ENCODE measurements around the gene MAP3K2. TPM values are rescaled to one million over a fixed set of nuclear protein-coding genes. Genes with fewer than 3 reads are reported as not detected.

MAP3K2 gene
- total RNA-seq, 4 donors from 2014 or later: 33.8 to 46.4 (median 39.4) TPM

- intact Hi-C loops (cut with DNase I; ENCODE audit: low total_unique reads) (no loop called here), in situ Hi-C loops (cut with MboI; ENCODE audit: low sequenced_read_pairs in 4 of 4) (loop anchor here in 1 of 4 donors (25.0 kb wide), 1 partner anchor 315 kb away; no protein-coding TSS in a partner anchor)
- Histone ChIP-seq H3K36me3 (no peaks in the 10 kb centered on the region), H3K27ac (peak overlapping the region in 1 of 4 donors; percentile 44), H3K4me1 (peaks cover 13 to 14% of the 10 kb centered on the region in 2 donors), H3K27me3 (no peaks in the 10 kb centered on the region), H3K9me3 (no peaks in the 10 kb centered on the region), H3K4me3 (no peak overlapping the region)
- no peak for DNase-seq
- ATAC-seq: no peak
- TF ChIP-seq, protein P1, sequence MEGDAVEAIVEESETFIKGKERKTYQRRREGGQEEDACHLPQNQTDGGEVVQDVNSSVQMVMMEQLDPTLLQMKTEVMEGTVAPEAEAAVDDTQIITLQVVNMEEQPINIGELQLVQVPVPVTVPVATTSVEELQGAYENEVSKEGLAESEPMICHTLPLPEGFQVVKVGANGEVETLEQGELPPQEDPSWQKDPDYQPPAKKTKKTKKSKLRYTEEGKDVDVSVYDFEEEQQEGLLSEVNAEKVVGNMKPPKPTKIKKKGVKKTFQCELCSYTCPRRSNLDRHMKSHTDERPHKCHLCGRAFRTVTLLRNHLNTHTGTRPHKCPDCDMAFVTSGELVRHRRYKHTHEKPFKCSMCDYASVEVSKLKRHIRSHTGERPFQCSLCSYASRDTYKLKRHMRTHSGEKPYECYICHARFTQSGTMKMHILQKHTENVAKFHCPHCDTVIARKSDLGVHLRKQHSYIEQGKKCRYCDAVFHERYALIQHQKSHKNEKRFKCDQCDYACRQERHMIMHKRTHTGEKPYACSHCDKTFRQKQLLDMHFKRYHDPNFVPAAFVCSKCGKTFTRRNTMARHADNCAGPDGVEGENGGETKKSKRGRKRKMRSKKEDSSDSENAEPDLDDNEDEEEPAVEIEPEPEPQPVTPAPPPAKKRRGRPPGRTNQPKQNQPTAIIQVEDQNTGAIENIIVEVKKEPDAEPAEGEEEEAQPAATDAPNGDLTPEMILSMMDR (IDR thresholded peaks at IDR 0.05 in 4 of 5, conservative IDR thresholded peaks at IDR 0.05 in 1 of 5): no peak
- no peak for TF ChIP-seq POLR2A (IDR thresholded peaks at IDR 0.05)
These were observed 14.3 kb upstream of the MAP3K2 start for GRCh38 chr2:127401757-127402695.

DNA sequence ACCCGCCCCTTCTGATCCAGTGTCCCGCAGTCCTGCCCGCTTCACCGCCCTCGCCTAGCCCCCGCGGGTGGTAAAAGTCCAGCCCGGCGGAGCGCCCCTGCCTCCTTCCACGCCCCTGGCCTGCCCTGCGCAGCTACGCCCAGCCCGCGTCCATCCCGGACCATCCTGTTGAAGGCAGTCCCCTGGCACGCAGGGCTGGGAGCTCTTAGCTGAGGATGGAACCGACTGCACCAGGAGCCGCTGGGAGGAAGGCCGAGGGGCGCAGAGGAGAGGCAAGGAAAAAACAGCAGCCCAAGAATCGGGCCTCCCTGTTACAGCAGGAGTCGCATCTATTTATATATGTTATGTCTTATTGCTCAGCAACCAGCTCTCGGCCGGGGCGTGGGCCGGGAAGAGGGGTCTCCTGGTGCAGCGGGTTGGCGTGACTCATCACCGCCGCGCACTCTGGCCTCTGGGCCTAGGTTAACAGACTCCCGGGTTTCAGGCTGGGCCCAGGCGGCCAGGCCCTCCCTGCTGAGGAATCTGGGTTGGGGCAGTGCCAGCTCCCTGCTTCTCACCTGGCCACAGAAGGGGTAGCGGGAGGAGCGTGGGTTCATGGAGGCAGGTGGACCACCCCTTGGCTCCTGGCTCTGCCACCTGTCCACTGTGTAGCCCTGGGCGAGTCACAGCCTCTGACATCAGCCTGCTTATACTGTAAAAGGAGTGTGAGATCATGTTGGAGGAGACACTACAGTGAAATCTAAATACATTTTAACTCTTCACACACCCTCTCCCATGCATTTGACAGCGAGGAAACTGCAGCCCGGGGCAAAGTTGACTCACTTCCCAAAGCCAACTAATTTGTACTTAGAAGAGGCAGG lies 13.4 kb upstream of the MAP3K2 start:
- no peak for ATAC-seq
- Histone ChIP-seq H3K4me3 (no peak overlapping the region), H3K9me3 (no peaks in the 10 kb centered on the region), H3K27ac (no peak overlapping the region), H3K27me3 (no peaks in the 10 kb centered on the region), H3K36me3 (no peaks in the 10 kb centered on the region), H3K4me1 (peaks cover 13 to 14% of the 10 kb centered on the region in 2 donors)
- intact Hi-C loops (cut with DNase I; ENCODE audit: low total_unique reads): no loop called here
- in situ Hi-C loops (cut with MboI; ENCODE audit: low sequenced_read_pairs in 4 of 4): loop anchor here in 1 of 4 donors (25.0 kb wide), 1 partner anchor 314 kb away; no protein-coding TSS in a partner anchor
- DNase-seq: no peak
- TF ChIP-seq, protein P1 (IDR thresholded peaks at IDR 0.05 in 4 of 5, conservative IDR thresholded peaks at IDR 0.05 in 1 of 5): no peak
- no peak for TF ChIP-seq POLR2A (IDR thresholded peaks at IDR 0.05)

DNA sequence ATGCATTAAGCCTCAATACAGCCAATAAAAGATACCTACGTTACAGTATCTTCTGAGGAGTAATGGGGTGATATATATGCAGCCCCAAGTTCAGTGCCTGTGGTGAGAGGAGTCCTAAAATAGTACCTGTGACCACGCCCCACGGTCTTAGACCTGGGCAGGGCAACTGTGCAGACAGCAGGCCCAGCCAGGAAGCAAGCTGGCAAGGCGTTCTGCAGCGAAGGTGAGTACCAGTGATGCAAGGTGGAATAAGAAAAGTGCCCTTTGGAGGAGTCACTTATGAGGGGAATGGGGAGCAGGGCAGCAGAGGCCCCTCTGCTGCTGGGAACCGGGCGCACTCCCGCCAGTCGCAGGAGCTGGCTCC lies 12.7 kb upstream of the MAP3K2 start:
- no peaks in the 10 kb centered on the region for H3K9me3 ChIP-seq
- ATAC-seq (no peak), DNase-seq (no peak)
- H3K27me3 ChIP-seq: no peaks in the 10 kb centered on the region
- in situ Hi-C loops (cut with MboI; ENCODE audit: low sequenced_read_pairs in 4 of 4): loop anchor here in 1 of 4 donors (25.0 kb wide), 1 partner anchor 313 kb away; no protein-coding TSS in a partner anchor
- no peaks in the 10 kb centered on the region for H3K36me3 ChIP-seq
- no peak overlapping the region for H3K4me3 ChIP-seq
- H3K4me1 ChIP-seq: peaks cover 13 to 14% of the 10 kb centered on the region in 2 donors
- TF ChIP-seq POLR2A (IDR thresholded peaks at IDR 0.05): no peak
- TF ChIP-seq, protein P1 (IDR thresholded peaks at IDR 0.05 in 4 of 5, conservative IDR thresholded peaks at IDR 0.05 in 1 of 5): no peak
- no peak overlapping the region for H3K27ac ChIP-seq
- intact Hi-C loops (cut with DNase I; ENCODE audit: low total_unique reads): no loop called here

DNA sequence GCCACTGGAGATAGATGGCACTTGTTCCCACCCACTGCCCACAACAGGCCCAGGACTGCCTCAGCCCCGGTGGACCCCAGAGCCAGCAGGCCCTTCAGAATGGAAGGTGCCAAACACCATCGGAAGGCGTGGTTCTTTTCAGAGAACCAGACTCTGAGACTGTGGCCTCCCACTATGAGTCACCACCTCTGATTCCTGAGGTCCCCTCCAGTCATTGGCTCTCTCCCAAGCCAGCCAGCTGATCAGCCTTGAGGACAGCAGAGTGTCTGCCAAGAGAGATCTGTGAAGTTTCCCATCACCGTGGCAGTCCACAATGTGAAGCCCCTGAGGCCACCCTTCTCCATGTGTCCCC lies 10.4 kb upstream of the MAP3K2 start:
- Histone ChIP-seq H3K4me3 (no peak overlapping the region), H3K36me3 (no peaks in the 10 kb centered on the region), H3K27ac (peak overlapping the region; percentile 68 to 84 (median 82)), H3K4me1 (peaks cover 13 to 14% of the 10 kb centered on the region in 2 donors), H3K27me3 (no peaks in the 10 kb centered on the region), H3K9me3 (no peaks in the 10 kb centered on the region)
- TF ChIP-seq POLR2A (IDR thresholded peaks at IDR 0.05): no peak
- TF ChIP-seq, protein P1 (IDR thresholded peaks at IDR 0.05 in 4 of 5, conservative IDR thresholded peaks at IDR 0.05 in 1 of 5): no peak
- in situ Hi-C loops (cut with MboI; ENCODE audit: low sequenced_read_pairs in 4 of 4) (loop anchor here in 1 of 4 donors (25.0 kb wide), 1 partner anchor 311 kb away; no protein-coding TSS in a partner anchor), intact Hi-C loops (cut with DNase I; ENCODE audit: low total_unique reads) (no loop called here)
- ATAC-seq: peak; percentile 88 to 94
- peak; percentile 79 to 85 for DNase-seq

Measured in gastrocnemius medialis (tissue), 4 donors.